Stimulated activated CD8-positive, alpha-beta memory T cell treated with anti-CD3 and anti-CD28 coated beads, Interleukin-2, amount 100 ng/mL, for 1 hour (primary cell): ENCODE measurements around the gene KCNQ1.
A peak's percentile ranks its signal among the peaks of the same experiment; 100 is the strongest.

ENCODE experiments used
- DNase-seq, 2 donors: peaks; one replicate each; pipeline ENCODE4 v3.0.0-alpha.2; 2020; ENCODE audit warnings: low read depth in 2 of 2

The KCNQ1 gene

GRCh38 chr11:2444821-2445745 lies at the start of gene KCNQ1:
KCNQ1 (plus strand) TSS chr11:2445008; CDS start chr11:2445099, 91 bp downstream.
- peak in 1 of 2 donors; percentile 16 for DNase-seq

DNA sequence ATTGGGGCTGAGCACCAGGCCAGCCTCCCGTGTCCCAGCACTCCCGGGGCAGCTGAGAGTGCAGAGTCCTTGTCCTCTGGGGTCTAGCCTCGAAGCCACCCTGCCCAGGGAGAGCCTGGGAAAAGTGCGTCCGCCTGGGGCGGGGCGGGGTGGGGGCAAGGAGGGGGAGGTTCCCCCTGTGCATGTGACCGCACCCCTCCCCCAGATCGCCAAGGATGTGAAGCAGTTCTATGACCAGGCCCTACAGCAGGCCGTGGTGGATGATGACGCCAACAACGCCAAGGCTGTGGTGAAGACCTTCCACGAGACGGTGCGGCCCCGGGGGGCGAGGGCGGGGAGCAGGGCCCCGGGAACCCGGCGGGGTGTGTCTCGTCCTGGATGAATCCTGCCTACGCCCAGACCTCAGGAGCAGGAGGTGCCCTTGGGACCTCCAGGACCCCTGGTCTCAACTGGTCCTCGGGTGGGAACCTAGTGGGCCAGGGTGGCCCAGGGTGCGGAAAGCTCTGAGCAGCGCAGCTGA lies 49.5 kb upstream of the KCNQ1 start:
- no peak for DNase-seq

DNA sequence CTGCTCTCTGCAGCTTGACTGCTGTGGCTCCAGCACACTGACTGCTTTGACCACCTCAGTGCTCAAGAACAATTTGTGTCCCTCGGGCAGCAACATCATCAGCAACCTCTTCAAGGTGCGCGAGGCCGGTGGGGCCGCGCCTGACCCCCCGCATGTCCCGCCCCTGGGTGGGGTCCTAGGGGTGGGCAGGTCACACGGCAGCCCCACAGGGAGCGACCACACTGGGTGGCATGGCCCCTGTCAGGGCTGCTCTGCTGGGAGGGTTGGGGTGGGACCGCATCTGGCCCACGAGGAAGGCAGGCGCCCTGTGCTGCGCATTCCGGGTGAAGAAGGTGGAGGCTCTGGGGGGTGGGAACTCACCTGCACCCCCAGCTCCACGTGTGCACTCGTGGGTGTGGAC lies 49.0 kb upstream of the KCNQ1 start:
- DNase-seq, result no peak

DNA sequence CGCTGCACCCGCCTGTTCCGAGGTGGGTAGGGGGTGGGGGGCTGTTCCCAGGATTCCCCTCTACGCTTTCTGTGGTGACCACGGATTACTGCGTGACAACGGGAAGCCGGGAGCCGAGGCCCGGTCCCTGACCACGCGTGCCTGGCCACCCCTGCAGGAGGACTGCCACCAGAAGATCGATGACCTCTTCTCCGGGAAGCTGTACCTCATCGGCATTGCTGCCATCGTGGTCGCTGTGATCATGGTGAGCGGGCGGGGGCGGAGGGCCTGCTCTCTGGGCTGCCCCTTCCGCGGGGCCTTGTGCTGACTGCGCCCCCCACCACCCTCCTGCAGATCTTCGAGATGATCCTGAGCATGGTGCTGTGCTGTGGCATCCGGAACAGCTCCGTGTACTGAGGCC lies 48.3 kb upstream of the KCNQ1 start:
- no peak for DNase-seq

GRCh38 chr11:2397005-2397404 lies 47.8 kb upstream of the KCNQ1 start:
- DNase-seq, result no peak

DNA sequence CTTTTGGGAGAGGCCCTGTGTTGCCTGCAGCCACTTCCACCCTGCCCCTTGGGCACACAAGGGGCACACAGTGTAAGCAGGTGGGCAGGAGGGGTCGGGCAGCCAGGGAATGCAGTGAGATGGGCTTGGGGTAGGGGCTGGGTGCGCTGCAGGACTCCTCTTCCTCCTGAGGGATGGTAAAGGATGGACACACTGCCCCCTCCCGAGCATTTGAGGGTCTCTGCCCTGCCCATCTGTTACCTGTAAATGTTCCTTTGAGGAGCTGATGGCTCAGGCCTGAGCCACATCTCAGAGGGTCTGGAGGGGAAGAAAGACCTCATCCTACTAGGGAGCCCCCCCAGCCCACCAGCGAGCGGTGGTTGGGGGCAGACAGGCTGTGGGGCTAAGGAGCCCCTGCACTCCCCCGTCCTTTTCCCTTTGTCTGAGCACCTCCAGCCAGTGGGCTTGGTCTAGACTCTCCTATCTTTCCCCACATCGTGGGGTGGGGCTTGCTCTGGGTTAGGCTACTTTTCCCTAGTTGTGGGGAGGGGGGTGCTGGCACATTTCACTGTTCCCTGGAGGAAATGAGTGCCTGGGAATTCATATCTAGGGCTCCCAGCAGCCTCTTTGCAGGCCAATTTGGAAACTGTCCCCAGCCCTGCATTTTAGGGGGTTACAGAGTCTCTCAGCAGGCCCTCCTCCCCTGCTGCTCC lies 46.0 kb upstream of the KCNQ1 start:
- DNase-seq, result no peak

DNA sequence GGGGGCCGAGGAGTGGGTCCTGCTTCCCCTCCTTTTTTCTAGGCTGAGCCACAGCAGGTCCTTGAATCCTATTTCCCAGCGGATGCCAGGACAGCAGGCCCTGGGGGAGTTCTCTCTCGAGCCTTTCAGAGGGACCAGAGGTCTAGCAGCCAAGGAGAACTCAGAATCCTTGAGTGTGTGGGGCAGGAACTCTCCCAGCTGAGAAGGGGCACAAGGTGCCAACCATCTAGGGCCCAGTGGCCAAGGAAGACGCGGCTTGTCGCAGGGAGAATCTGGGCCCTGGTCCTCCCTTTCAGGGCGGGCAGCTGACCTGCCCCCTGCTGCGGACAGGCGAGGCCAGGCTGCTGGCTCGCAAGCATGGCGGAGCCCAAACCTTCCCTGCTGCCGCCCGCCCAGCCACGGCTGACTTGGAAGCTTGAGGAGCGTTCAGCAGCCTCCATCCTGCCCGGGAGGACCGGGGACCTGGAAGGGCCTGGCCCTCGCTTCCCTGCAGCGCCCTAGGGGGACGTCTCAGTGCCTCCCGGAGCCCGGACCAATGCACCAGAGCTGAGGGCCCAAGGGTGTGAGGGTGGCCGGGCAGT lies 45.2 kb upstream of the KCNQ1 start:
- no peak for DNase-seq

- DNase-seq, result peak; percentile 99
Observed at GRCh38 chr11:2400069-2400761, 44.6 kb upstream of the KCNQ1 start, which contains the start of gene TSSC4. TSSC4 (plus strand) TSS chr11:2400750; CDS start chr11:2402634, 1,884 bp downstream.

GRCh38 chr11:2400762-2401435 lies 43.9 kb upstream of the KCNQ1 start:
- DNase-seq, result no peak

GRCh38 chr11:2401436-2401984 lies 43.3 kb upstream of the KCNQ1 start:
- no peak for DNase-seq

DNA sequence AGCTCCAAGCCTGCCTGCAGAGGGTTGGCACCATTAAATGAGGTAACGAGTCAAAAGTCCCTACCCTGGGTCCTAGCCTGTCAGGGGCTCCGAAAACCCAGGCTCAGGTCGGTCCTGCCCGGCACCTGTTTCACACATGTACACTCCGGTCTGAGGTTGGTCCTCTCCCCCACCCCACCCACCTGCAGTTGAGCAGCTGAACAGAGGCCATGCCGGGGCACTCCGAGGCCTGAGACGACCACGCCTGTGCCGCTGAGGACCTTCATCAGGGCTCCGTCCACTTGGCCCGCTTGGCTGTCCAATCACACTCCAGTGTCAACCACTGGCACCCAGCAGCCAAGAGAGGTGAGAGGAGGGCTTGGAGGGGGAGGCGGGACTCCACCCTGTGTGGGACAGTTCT lies 42.7 kb upstream of the KCNQ1 start:
- no peak for DNase-seq

DNA sequence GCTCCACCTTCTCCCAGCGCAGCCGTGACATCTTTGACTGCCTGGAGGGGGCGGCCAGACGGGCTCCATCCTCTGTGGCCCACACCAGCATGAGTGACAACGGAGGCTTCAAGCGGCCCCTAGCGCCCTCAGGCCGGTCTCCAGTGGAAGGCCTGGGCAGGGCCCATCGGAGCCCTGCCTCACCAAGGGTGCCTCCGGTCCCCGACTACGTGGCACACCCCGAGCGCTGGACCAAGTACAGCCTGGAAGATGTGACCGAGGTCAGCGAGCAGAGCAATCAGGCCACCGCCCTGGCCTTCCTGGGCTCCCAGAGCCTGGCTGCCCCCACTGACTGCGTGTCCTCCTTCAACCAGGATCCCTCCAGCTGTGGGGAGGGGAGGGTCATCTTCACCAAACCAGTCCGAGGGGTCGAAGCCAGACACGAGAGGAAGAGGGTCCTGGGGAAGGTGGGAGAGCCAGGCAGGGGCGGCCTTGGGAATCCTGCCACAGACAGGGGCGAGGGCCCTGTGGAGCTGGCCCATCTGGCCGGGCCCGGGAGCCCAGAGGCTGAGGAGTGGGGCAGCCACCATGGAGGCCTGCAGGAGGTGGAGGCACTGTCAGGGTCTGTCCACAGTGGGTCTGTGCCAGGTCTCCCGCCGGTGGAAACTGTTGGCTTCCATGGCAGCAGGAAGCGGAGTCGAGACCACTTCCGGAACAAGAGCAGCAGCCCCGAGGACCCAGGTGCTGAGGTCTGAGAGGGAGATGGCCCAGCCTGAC lies 41.7 kb upstream of the KCNQ1 start:
- DNase-seq, result no peak

- DNase-seq, result no peak
Observed at GRCh38 chr11:2404735-2405196, 40.0 kb upstream of the KCNQ1 start.

DNA sequence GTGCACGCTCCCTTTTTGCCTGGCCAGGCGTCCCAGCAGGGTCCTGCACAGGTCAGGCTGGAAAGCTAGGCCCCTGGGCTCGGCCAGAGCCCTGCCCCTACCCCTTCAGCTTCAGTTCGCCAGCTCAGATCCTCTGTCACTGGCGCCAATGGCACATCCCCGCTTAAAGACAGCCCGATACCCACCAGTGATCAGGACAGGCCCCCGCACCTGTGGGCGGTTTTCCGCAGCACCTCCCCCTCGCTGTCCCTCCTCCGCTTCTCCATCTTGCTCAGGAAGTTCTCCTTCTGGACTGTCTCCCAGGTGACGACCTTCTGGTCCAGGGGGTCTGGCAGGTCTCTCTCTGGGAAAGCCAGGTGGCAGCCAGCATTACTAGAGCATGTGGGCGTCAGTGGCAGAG lies 38.4 kb upstream of the KCNQ1 start:
- no peak for DNase-seq

DNA sequence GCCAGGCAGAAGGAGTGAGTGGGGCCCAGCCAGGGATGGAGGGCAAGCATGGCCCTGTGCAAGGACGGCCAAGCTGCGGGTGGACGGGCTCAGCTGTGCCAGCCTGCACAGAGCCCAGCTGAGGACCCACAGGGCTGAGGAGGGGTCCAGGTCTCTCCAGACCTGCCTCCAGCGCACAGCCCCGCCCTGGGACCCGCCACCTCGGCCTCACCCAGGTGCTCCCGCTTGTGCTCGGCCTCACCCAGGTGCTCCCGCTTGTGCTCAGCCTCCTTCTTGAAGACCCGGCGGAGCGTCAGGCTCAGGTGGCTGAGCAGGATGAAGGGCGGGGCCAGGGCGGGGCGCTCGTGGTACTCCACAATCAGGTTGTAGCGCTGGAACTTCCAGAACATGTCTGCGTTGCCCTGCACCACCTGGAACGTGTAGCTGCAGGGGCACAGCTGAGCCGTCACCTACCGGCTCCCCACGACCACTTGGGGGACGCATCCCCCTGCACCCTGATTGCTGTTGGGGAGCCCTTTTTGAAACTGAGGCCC lies 37.9 kb upstream of the KCNQ1 start:
- no peak for DNase-seq

- no peak for DNase-seq
Observed at GRCh38 chr11:2408671-2409070, 36.1 kb upstream of the KCNQ1 start.

DNA sequence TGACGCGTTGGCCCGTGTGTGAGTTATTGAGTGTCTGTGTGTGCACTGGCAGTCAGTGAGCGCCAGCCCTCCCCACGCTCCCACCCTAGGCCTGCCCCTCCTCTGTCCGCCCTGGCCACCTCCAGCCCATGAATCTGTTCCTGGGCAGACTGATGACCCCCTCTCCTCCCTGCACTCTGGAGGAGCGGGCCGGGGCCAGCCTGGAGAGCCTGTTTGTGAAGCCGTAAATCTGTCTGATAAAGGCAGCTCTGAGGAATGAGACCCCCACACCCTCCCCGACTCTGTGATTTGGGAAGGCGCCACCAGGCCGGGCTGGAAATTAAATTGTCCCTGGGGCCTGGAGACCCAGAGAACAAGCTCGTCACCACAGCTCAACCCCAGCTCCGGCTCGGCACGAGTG lies 35.7 kb upstream of the KCNQ1 start:
- no peak for DNase-seq

DNA sequence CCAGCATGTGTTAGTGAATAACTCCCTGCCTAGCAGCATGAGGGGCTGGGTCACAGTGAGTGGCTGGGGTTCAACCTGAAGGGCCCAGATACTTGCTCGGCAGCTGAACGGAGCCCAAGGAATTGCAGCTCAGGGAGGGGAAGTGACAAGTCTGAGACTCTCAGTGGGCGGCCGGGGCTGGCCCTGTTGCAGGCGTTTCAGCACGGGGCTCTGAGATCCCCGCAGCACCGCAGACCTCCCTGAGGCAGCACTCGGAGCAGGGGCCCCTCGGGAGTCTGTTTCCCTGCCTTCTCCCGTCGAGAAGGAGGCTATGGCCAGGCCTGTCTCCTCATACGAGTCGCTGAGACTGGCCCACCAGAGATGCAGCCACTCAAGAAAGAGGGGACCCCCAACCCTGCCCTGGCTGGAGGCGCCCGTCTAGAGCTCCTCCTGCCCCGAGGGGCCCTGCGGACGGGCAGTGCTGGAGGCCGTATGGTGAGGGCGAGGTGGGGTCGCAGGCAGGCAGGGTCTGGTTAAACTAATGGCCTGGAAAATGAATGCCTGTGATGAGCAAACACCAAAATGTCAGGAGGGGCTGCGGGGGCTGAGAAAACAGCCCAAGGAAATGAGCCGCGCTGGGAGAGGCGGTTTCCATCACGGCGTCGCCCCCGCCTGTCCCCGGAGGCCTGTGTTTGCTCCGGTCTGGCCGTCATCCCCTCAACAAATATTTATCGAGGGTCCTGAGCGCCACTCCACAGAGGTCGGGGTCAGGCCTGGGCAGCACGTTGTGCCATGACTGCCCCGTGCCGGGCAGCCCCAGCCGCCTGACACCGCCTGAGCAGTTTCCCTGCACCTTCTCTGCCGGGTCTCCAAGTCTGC lies 35.0 kb upstream of the KCNQ1 start:
- DNase-seq, result no peak

DNA sequence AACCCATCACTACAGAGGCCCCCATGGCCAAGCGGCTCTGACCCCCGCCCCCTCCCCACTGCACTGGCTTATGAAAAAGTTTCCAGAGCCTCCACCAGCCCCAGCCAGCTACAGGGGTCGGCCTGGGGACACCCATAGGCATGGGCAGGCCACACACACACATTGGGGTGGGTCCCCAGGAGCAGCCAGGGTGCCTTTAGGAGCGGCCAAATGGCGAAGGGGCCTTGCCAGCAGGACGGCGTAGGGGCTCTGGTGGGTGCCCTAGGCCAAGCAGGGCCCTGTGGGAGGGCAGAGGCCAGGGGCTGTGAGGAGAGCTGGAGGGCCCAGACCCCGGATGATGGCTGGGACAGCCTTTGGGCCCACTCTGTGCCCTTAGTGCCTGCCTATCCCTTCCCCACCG lies 34.2 kb upstream of the KCNQ1 start:
- no peak for DNase-seq
